ENCODE measurements around the gene SEMA3C. TPM values are rescaled to one million over a fixed set of nuclear protein-coding genes. Genes with fewer than 3 reads are reported as not detected.

Gene SEMA3C
- 111 TPM for total RNA-seq

DNA sequence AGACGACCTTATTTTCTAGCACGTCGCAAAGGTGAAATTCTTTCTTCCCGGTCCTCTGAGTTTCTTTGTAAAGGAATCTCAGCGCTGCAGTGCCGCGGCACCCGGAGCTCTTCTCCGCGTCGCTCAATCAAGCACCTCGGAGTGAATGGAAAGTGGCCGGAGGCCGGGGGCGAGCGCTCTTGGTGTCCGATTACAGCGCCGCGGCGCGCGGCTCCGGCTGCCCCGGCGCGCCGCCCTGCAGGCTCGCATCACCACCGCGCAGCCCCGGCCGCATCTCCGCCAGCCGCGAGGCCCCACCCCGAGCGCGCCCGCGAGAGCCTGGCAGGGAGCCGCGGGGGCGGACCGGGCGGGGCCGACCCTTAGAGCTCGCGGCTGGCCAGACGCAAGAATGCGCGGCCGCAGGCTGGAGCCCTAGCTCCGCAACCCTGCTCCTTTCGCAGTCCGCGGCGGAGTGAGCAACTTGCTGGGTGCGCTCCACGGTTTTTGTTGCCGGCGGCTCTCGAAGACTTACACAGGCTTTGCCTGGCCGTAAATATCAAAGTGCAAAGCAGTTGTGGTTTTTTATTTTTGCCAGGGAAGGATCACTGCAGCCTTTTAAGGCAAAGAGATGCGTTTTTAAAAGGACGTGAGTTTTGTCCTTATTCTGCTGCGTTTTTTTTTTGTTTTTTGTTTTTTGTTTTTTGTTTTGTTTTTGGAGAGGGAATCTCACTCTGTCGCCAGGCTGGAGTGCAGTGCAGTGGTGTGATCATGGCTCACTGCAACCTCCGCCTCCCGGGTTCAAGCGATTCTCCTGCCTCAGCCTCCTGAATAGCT lies at the start of gene SEMA3C:
Gene SEMA3C, minus strand, starts transcription at position 143 of the 813 bp plus-strand sequence. CDS start 2,270 bp downstream, outside the sequence.
- peak; percentile 90 for DNase-seq (ENCODE audit: low spot score)

DNA sequence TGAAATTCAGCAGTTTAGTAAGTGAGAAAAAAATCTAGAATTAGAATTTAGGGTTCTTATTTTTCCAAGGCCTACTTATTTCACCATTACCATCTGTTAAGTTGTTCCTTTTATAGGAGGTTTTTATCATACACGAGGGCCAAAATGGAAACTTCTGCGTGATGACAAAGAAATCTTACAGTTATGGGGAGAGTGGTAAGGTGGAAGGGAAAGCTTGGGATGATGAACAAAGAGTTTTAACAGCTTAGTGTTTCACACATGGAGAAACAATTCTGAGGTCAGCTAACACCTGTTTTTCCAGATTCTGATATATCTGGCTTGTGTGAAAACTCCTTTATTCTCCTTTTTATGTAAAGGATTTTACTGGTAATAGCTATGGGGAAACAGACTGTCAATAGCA lies 49.8 kb upstream of the SEMA3C start:
- no peak for DNase-seq (ENCODE audit: low spot score)

DNA sequence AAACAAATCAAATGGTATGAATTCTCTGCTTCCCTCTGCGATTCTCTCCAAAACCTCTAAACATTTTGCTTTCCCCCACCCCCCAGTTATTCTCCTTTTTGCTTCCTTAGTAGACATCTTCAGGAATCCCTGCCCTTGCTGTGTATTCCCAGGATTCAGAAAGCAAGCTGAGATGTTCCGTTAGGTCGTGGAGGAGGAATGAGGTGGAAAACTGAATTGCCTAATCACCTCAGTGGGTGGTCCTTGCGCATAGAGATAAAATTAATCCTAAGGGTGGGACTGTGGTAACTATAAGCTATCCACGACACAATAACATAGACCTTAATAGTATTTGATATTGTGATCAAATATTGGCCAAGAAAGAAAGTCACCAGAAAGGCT lies 49.1 kb upstream of the SEMA3C start:
- no peak for DNase-seq (ENCODE audit: low spot score)

DNA sequence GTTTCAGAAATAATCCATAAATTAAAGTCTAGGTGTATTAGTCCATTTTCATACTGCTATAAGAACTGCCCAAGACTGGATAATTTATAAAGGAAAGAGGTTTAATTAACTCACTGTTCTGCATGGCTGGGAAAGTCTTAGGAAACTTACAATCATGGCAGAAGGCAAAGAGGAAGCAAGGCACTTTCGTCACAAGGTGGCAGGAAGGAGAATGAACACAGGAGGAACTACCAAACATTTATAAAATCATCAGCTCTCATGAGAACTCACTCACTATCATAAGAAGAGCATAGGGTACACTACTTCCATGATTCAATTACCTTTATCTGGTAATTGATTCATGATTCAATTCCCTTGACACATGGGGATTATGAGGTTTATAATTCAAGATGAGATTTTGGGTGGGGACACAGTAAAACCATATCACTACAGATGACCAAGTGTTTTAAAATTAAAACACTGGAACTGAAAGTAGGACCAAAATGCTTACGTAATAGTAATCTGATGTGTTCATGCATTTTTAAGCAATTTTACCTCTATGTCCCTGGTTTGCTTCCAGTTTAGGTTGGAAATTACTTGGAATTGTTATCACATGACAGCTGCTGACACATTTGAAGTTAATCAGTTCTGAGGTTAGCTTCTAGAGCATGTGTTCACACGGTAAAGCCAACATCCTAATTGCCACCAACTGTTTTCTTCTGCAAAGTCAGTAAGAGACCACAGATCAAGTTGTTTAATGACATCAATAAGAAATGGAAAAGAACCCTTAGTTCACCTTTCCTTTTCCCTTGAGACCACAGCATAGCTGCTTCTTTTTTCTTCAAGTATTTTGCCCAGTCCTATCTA lies 48.4 kb upstream of the SEMA3C start:
- DNase-seq (ENCODE audit: low spot score) = no peak

DNA sequence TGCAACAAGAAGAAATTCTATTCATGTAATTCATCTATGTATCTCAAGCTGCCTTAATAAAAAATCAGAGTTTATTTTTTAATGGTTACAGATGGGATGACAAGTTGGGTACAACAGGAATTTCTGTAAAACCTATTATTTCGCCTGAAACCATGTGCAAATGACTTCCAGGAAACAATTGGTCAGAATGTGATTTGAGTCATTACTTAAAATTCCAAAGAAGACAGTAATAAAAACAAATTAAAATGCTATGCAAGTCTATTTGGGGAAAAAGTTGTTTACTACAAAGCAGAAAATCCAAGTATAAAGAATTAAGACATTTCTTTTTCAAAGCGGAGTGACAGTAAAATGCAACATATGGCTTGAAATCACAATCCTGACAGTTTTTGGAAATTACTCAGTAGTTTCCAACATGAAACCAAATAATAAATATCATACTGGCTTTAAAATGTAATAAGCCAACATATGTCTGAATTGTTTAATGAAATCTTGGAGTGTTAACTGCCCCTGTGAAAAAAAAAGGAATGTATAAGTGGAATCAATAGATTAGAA lies 41.5 kb upstream of the SEMA3C start:
- no peak for DNase-seq (ENCODE audit: low spot score)

DNA sequence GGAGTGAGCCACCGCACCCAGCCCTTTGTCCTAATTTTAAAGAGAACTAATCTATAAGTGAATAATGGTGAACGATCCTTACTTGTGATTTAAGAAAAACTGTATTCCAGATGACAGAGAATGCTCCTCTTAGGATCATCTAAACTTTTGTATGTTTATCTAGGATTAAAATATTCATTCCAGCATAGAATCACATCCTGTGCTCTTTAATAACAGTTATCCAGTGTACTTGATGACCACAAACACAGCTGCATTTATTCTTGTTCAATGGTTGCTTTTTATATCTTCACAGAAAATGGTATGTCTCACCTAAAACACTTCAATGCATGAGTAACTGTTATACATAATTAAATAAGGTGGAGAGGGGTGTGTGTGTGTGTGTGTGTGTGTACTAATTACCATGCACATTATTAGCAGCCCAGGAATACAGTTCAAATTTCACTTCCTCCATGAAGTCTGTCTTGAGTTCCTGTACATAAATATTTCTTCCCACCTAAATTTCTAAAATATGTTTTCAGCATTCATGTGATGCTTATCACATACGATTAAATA lies 38.5 kb upstream of the SEMA3C start:
- no peak for DNase-seq (ENCODE audit: low spot score)

DNA sequence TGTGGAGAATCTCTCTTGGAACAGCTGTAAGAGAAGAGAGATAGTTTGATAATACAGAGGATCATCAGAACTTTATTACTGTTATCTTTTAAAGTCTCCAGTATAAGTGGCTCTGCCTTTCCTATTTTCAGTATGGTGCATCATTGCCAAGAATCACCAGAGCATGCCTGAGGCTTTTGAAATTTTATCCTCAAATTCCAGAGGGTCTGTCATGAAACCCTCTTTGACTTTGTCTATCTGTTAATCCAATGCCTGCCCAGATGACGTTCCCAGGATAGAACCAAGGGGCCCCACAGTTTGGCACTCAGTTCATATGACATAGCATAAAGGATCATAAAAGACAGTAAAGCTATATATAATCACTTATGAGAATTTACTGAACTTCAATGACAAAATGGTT lies 35.3 kb upstream of the SEMA3C start:
- no peak for DNase-seq (ENCODE audit: low spot score)

DNA sequence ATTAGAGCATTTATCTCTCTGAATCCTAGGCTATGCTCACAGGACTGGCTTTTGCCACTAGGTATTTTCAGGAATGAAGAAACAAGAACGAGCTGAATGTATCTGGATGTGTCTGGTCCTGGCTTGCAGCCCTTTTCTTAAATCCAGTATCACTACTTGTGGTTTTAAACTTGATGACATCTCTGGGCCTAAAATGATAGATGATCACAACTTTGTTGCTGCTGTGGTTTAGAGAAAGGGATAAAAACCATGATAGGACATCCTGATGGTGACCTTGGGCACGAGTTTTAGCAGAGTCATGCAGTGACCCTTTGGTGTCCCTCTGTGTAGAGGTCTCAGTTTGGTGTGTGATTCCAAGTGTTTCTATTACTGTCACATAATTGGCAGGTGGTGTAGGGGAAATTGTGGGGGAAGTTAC lies 31.7 kb upstream of the SEMA3C start:
- DNase-seq (ENCODE audit: low spot score) = no peak

DNA sequence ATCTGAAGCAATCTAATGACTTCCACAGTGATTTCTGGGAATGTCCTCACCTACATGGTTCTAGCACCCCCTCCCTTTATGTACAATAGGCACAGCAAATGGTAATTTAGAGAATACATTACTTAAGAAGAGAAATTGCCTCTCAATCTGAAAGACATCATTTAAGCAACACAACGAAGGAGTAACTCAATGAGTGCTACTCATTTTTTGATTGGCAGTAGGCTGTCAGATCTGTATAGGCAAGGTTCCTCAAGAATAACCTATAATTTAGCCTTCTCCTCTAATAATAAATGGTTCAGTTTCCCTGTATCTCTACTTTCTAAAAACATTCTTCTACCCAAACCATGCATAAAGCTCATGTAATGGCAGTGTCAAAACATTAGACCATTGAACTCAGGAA lies 30.6 kb upstream of the SEMA3C start:
- no peak for DNase-seq (ENCODE audit: low spot score)

DNA sequence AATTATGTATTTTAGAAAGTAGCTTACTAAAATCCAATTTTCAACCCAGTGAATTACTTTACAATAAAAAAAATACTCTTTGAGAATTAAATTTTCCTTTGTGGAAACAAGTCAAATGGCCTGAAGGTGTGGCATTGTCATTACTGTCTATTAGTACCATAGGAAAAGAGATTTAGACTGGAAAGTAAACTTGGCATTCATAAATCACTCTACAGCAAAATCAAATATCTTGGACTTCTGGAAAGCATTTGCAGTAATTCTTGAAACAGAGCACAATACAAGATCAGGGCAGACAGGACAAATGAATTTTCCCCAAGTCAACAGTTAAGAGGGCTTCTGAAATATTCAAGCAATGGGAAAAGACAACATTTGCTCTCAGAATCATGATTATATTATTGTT lies 28.0 kb upstream of the SEMA3C start:
- no peak for DNase-seq (ENCODE audit: low spot score)

DNA sequence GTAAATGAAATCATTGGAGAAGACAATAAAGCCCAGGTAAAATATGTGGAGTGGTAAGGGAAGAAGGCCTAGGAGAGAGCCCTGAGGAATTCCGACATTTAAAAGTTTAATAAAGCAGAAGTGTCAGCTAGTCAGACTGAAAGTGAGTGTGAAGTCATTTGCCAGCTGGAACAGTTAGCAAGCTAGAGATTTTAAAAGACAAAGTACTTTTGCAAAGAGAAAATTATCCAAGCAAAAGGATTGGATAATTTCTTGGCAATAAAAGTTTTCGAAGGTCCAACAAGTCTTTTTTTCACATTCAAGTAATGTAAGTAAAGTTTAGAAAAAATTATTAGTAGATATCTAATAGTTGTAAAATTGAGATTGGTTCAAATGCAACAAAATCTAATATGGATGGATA lies 27.1 kb upstream of the SEMA3C start:
- no peak for DNase-seq (ENCODE audit: low spot score)

DNA sequence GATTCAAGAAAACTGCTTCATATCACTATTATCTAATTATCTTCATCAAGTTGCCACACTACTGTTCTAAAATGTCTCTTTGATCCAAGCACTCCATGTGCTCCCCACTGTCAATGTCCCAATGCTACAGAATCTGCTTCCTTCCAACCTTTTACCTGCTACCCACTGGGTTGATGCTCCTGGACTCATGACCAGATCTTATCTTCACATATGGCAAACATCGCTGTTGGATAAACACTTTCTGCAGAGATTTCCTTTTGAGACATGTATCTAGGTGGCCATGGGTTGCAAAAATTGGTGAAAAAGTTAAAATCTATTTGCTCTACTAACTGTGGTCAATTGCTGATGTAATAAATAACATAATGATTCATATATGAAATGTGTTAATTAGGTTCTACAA lies 24.5 kb upstream of the SEMA3C start:
- no peak for DNase-seq (ENCODE audit: low spot score)

DNA sequence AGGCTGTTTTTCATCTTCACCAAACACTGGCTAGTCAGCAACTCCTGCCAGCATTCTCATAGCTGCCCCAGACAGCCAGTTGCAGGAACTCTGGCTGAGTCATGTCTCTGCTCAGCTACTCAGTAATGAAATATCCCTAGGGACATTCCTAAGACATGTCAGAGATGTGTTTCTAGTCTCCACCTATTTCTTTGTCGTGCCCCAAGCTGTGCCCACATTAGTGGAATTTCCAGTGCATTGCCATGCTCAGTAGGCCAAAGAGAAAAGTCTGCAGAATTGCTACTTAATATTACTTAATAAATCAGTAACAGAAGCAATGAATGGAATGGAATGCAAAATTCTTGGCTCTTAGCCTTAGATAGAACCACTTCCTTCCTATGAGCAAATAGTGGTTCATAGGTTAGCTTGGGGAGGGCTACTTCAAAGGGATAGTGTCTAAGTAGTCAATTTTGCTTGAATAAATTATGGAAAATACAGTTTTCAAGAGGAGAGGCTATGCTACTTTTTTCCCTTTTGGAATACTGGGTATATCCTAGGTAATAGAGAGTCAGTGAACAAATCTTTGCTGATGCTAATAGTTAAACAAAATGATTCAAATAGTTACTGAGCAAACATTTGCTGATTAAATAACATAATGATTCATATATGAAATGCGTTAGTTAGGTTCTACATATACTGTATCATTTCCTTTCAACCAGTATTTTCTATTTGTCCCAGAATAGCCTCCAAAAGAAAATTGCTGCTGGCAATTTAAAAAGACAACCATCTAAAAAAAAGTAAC lies 23.6 kb upstream of the SEMA3C start:
- DNase-seq (ENCODE audit: low spot score) = peak; percentile 71

DNA sequence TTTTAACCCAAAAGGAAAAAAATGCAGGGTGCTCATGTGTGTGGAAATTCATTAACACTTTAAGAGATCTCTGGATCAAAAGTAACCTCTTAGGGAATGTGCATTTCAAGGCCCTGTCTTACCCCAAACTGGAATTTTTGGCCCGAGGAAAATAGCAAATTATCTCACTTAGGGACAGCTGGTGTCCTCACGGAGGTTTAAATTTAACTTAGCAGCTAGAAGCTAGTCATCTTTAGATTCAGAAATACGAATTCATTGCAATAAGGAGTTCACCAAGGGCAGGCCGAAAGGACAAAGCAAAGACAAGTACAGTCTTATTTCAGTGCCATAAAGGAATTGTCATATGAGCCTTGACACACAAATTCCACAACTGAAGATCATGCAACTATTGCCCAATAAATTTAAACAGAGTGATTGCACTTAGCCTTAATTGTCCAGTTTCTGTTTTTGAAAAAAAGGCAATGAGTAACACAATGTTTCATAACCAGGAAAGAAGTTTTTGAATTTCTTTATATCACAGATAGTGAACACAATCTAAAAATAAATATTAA lies 22.4 kb upstream of the SEMA3C start:
- DNase-seq (ENCODE audit: low spot score) = no peak

DNA sequence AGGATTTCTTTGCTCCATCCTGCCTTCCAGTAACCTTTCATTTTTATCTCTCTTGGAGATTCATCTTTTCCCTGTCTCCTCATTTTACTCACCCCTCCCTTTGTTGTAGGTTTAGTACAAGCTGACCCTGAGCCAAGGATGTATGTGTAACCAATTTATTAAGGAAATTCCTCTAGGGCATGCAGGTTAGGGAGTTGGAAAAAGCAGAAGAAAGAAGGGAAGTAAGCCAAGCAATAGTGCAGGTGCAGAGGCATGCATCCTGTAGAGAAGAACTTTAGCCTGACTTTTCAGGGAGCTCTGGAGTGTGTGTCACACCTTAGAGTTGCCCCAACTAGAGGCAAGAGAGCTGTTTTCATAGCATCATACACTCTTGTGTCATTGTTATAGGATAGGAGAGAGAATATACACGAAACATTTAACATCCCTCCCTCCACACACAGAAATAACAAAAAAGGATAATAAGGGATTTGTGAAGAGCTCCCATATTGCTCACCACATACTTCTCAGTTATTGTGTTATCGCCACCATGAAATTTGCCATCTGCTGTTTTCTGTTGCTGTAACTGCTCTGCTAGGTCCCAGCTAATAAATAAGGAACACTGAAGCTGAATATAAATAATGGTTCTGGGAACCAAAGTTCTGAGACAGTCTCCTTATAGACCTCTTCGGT lies 21.8 kb upstream of the SEMA3C start:
- no peak for DNase-seq (ENCODE audit: low spot score)

DNA sequence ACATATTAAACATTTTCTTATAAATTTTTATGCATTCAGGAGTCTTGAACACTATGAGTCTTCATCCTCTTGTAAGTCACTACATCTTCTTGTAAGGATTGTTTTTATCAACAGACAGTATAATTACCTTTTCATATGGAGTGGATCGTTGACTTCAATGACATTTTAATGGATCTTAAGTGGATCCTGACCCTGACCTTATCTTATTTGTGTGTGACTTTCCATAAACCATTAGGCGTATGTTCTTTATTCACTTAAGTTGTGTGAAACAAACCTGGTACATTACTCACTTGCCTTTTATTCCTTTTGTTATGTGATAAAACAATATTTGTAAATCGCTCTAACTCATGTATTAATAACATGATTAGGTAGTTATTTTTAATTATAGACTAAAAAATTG lies 18.5 kb upstream of the SEMA3C start:
- no peak for DNase-seq (ENCODE audit: low spot score)

DNA sequence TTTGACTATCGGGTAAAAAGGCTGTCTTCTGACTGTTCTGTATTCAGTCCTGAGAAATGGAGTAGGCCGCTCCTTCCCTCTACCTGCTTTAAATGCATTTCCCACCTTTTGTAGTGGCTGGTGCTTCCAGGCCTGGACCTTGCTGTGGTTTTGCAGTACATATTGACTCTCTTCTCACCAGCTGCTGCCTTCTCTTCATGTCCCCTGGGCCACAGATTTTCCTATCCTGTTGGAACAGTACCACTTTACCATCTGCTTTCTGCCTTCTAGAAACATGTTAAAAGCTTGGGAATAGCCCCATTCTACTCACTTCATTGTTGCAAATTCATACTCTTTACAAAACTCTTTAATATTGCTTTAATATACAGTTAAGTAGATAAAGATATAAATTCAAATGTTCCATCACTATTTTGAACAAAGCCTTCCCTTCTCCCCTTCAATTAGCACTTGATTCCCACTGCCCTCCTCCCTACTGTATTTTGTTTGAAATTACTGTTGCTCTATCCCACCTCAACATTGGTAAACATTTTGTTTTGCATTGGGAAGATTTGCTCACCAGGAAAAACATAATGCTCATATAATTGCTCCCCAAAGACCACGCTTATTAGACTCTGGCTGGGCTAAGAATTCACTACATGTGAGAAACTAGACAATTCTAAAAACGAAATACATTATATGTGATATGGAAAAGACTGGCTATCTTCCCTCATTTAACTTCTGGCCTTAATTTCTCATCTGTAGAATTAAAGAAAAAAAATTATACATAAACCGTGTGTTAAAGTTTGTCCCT lies 17.3 kb upstream of the SEMA3C start:
- DNase-seq (ENCODE audit: low spot score) = no peak

DNA sequence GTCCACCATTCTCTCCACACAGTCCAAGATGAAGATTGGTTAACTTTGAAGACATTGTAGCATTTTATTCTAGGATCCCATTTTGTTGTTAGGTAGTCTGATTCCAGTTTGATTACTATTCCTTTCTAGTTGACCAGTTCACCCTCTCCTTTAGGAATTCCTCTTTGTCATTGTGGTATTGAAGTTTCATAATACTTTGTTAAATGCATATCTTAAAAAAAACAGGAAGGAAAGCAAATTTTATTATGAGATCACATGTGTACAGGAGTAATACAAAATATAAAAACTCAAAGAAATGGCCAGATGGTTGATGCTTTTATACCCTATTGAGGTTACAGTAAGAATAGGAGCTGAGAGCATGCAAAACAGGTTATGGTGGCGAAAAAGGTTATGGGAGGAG lies 15.5 kb upstream of the SEMA3C start:
- DNase-seq (ENCODE audit: low spot score) = no peak

DNA sequence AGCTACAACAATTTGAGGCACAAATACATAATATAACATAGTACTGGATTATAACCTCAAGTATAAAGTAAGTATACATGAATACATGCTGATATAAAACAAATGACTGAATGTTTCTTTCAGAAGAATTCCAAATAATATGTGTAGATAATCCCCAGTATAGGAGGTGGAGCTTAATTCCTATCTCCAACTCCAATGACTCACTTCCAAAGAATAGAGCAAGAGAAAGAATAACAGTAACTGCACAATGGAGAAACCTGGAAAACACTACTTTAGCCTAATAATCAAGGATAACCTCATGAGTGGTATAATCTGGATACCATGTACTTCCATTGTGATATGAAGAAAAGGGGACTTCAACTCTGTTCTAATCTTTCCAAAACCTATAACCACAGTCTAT lies 13.7 kb upstream of the SEMA3C start:
- DNase-seq (ENCODE audit: low spot score) = no peak

DNA sequence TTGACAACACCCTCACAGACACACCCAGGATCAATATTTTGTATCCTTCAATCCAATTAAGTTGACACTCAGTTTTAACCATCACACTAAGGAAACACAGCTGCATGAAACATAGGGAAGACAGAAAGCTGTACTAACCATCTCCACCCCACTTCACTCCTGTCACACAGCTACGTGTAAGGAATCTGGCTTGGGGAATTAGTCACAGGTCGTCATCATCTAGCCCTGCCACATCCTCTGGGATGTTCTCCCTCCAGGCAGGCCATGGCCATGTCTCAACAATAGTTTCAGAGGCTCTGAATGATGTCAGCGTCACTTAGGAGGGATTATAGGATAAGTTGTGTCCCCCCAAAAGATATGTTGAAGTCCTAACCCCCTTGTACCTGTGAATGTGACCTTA lies 10.8 kb upstream of the SEMA3C start:
- no peak for DNase-seq (ENCODE audit: low spot score)

All from ureter (tissue), 1 donor.